Measurements from ENCODE around the gene OR10A5. TPM values are rescaled to one million over a fixed set of nuclear protein-coding genes. Genes with fewer than 3 reads are reported as not detected.
"Not testable (repeated sequence)": the region's sequence is repeated elsewhere in the genome, so short reads cannot be mapped to it uniquely, and the experiment has no call there.

The OR10A5 gene
- not detected for total RNA-seq
- polyA plus RNA-seq (2013, experiment 1 of 2), result not detected
- not detected for polyA plus RNA-seq (2013, experiment 2 of 2)
- long read RNA-seq, experiment 1, result 0 reads
- long read RNA-seq, experiment 2, result 0 reads
- long read RNA-seq, experiment 3, result 0 reads
- long read RNA-seq, experiment 4, result 0 reads

GRCh38 chr11:6845383-6845782, at the start of gene OR10A5:
Gene OR10A5 (plus strand): TSS chr11:6845683. CDS start chr11:6845683, 0 bp downstream.
- Mint-ChIP-seq H3K27ac (no peak within 1 kb of the TSS), H3K36me3 (ENCODE audit: low read depth) (peaks cover 3% of the 10 kb centered on the region), H3K4me3 (no peak within 1 kb of the TSS), H3K4me1 (peaks cover 13% of the 10 kb centered on the region), H3K9me3 (peaks cover 8% of the 10 kb centered on the region), H3K27me3 (ENCODE audit: insufficient read depth) (no peaks in the 10 kb centered on the region)
- Histone ChIP-seq H3K36me3 (ENCODE audit: control insufficient read depth, insufficient read depth, low read length) (no peaks in the 10 kb centered on the region), H3K4me1 (ENCODE audit: control insufficient read depth, insufficient read depth, low read length) (no peaks in the 10 kb centered on the region), H3K9me3 (ENCODE audit: control insufficient read depth, low read length) (no peaks in the 10 kb centered on the region), H3K27ac (ENCODE audit: low read depth, low read length) (no peak within 1 kb of the TSS), H3K9ac (ENCODE audit: extremely low read depth, low read length, poor library complexity, severe bottlenecking) (no peak within 1 kb of the TSS), H3K4me3 (ENCODE audit: low read length) (no peak within 1 kb of the TSS), H3K27me3 (ENCODE audit: control insufficient read depth, insufficient read depth, low read length, poor library complexity, severe bottlenecking) (no peaks in the 10 kb centered on the region)
- no peak for TF ChIP-seq CTCF (conservative IDR thresholded peaks at IDR 0.05)
- WGBS, 2 experiments (ENCODE audit: insufficient coverage in 1 of 2, insufficient read length in 1 of 2), result 89 to 100% methylated on average over 2 of the region's 3 CpGs
- no peak for DNase-seq

GRCh38 chr11:6799402-6799801, 46.1 kb upstream of the OR10A5 start, which contains the start of gene OR6A2:
Gene OR6A2 (minus strand): TSS chr11:6799689. CDS start chr11:6795708, 3,981 bp downstream.
- DNase-seq, result no peak
- Histone ChIP-seq H3K9ac (ENCODE audit: extremely low read depth, low read length, poor library complexity, severe bottlenecking) (no peak within 1 kb of the TSS), H3K27ac (ENCODE audit: low read depth, low read length) (no peak within 1 kb of the TSS), H3K36me3 (ENCODE audit: control insufficient read depth, insufficient read depth, low read length) (no peaks in the 10 kb centered on the region), H3K9me3 (ENCODE audit: control insufficient read depth, low read length) (no peaks in the 10 kb centered on the region), H3K4me3 (ENCODE audit: low read length) (no peak within 1 kb of the TSS), H3K27me3 (ENCODE audit: control insufficient read depth, insufficient read depth, low read length, poor library complexity, severe bottlenecking) (no peaks in the 10 kb centered on the region), H3K4me1 (ENCODE audit: control insufficient read depth, insufficient read depth, low read length) (no peaks in the 10 kb centered on the region)
- Mint-ChIP-seq H3K9me3 (peaks cover 11% of the 10 kb centered on the region), H3K4me3 (no peak within 1 kb of the TSS), H3K4me1 (no peaks in the 10 kb centered on the region), H3K36me3 (ENCODE audit: low read depth) (peaks cover 3% of the 10 kb centered on the region), H3K27ac (no peak within 1 kb of the TSS), H3K27me3 (ENCODE audit: insufficient read depth) (no peaks in the 10 kb centered on the region)
- 100% methylated on average over 1 of the region's 1 CpG; no CpG with 5 or more reads in 1 of the 2 experiments for WGBS, 2 experiments (ENCODE audit: insufficient coverage in 1 of 2, insufficient read length in 1 of 2)
- TF ChIP-seq CTCF (conservative IDR thresholded peaks at IDR 0.05), result no peak

- not testable (repeated sequence) for H3K27me3 Mint-ChIP-seq (ENCODE audit: insufficient read depth); H3K4me3 Mint-ChIP-seq; H3K27ac ChIP-seq (ENCODE audit: low read depth, low read length); H3K4me3 ChIP-seq (ENCODE audit: low read length); H3K27me3 ChIP-seq (ENCODE audit: control insufficient read depth, insufficient read depth, low read length, poor library complexity, severe bottlenecking); H3K36me3 ChIP-seq (ENCODE audit: control insufficient read depth, insufficient read depth, low read length); H3K4me1 Mint-ChIP-seq; H3K4me1 ChIP-seq (ENCODE audit: control insufficient read depth, insufficient read depth, low read length); H3K9ac ChIP-seq (ENCODE audit: extremely low read depth, low read length, poor library complexity, severe bottlenecking); H3K9me3 ChIP-seq (ENCODE audit: control insufficient read depth, low read length); H3K36me3 Mint-ChIP-seq (ENCODE audit: low read depth)
- Mint-ChIP-seq H3K27ac (peak overlapping the region; percentile 6), H3K9me3 (peaks cover 11% of the 10 kb centered on the region)
- DNase-seq, result peak; percentile 69
These were observed 44.4 kb upstream of the OR10A5 start for GRCh38 chr11:6801075-6801474.

Data from endodermal cell (in vitro differentiated cells).